ENCODE measurements around the gene TOLLIP.

- TF ChIP-seq ZC3H11A (IDR thresholded peaks at IDR 0.05) (no peak), POLR2A (IDR thresholded peaks at IDR 0.05; ENCODE audit: low read length) (no peak), MAX (IDR thresholded peaks at IDR 0.05) (no peak), CTCF (IDR thresholded peaks at IDR 0.05) (no peak), REST (IDR thresholded peaks at IDR 0.05) (no peak), MAFK (IDR thresholded peaks at IDR 0.05; ENCODE audit: partially characterized antibody) (no peak)
Observed at GRCh38 chr11:1271002-1271401, 38.4 kb downstream of the TOLLIP start.

Measured in A549 (cell line).